Right lobe of liver (tissue), 6 donors: ENCODE results near the gene HARS2. TPM values are rescaled to one million over a fixed set of nuclear protein-coding genes. Genes with fewer than 3 reads are reported as not detected.
"Not testable (repeated sequence)": the region's sequence is repeated elsewhere in the genome, so short reads cannot be mapped to it uniquely, and the experiment has no call there.

Experiments
- ATAC-seq, 4 donors: fragments of 200-7000 bp; cut with Tn5 transposase; one replicate each; pipeline ENCODE4 v1.9.1; 2020; ENCODE audit warnings: mild to moderate bottlenecking in 4 of 4, moderate library complexity in 4 of 4
- DNase-seq, 3 donors: peaks; one replicate each; pipeline ENCODE4 v3.0.0-alpha.2; 2020
- H3K27ac ChIP-seq, 3 donors: fragments of 200-600 bp; one replicate each; pipeline ENCODE4 v1.8.0; 2022
- H3K27me3 ChIP-seq, 2 donors: fragments of 200-600 bp; one replicate each; pipeline ENCODE4 v1.8.0; 2022
- H3K36me3 ChIP-seq, 4 donors: fragments of 200-600 bp; sonication (generic) in 1 of 4; one replicate each; pipeline versions ENCODE4 v1.5.1 to v1.8.0; 2017 to 2022; ENCODE audit warnings: control low read depth in 1 of 4
- H3K4me1 ChIP-seq, 4 donors: fragments of 200-600 bp; sonication (generic) in 1 of 4; one replicate each; pipeline versions ENCODE4 v1.5.1 to v1.8.0; 2017 to 2022; ENCODE audit warnings: control low read depth in 1 of 4
- H3K4me3 ChIP-seq, 3 donors: fragments of 200-600 bp; one replicate each; pipeline ENCODE4 v1.8.0; 2022
- H3K9me3 ChIP-seq, 4 donors: fragments of 200-600 bp; sonication (generic) in 1 of 4; one replicate each; pipeline versions ENCODE4 v1.5.1 to v1.8.0; 2017 to 2022; ENCODE audit warnings: control low read depth in 1 of 4
- POLR2A ChIP-seq: fragments of 450-650 bp; IDR thresholded peaks from one replicate; pipeline ENCODE4 v1.6.1; 2017; ENCODE audit warnings: antibody characterized with exemption, mild to moderate bottlenecking
- whole genome bisulfite sequencing: methylation state at CpG from one replicate; pipeline ENCODE4 v1.1.6; 2018; ENCODE audit warnings: low coverage, low lambda C conversion rate; ENCODE audit not compliant: insufficient coverage; ENCODE audit errors: missing lambda C conversion rate; 5-methylcytosine and 5-hydroxymethylcytosine counted together
- intact Hi-C, 2 donors: fragments of 100-400 bp; cut with DNase I; formaldehyde crosslinking; loops; one replicate each; pipeline versions ENCODE4 v1.11.2 to v1.14.1; 2022
- total RNA-seq, 6 experiments: library from RNA; depleted of rRNA in 2 of 6; stranded (reverse); fragments of >200 nt in 2 of 6; fragmentation: NEBNext Ultra II Directional in 3 of 6; extraction: Animal tissue kit (Norgen Biotek cat#: 25700) in 3 of 6; gene quantifications; one replicate each; pipeline versions ENCODE4 v1.1.0 to v1.2.4, GENCODE V29; 2016 to 2023
- TF ChIP-seq, protein P1 (sequence below), 4 donors: fragments of 200-600 bp in 3 of 4; fragments of 450-650 bp in 1 of 4; IDR thresholded peaks; one replicate each; pipeline versions ENCODE4 v1.5.1 to v1.8.0; 2016 to 2022; ENCODE audit warnings: antibody characterized with exemption in 4 of 4, mild to moderate bottlenecking in 2 of 4
- donor health status: DM: no; HTN: yes; CAD: no.
- donor health status: DM: no; HTN: no; CAD: no.
- donor health status: DM: no; HTN: no; CAD: no.
- donor health status: DM: no; HTN: yes; CAD: no.
- donor health status: DM: no; HTN: yes; CAD: no.

Gene HARS2
- total RNA-seq, 6 experiments from 2014 or later = 8.5 to 13.9 (median 11.5) TPM

GRCh38 chr5:140718266-140718592 lies 27.0 kb downstream of the HARS2 start:
- H3K36me3 ChIP-seq = no peaks in the 10 kb centered on the region
- H3K4me3 ChIP-seq = no peak overlapping the region
- no peaks in the 10 kb centered on the region for H3K27me3 ChIP-seq
- no peak overlapping the region for H3K27ac ChIP-seq
- WGBS = 74% methylated on average over 7 of the region's 7 CpGs
- DNase-seq (no peak), ATAC-seq (no peak)
- TF ChIP-seq POLR2A = no peak
- TF ChIP-seq, protein P1, sequence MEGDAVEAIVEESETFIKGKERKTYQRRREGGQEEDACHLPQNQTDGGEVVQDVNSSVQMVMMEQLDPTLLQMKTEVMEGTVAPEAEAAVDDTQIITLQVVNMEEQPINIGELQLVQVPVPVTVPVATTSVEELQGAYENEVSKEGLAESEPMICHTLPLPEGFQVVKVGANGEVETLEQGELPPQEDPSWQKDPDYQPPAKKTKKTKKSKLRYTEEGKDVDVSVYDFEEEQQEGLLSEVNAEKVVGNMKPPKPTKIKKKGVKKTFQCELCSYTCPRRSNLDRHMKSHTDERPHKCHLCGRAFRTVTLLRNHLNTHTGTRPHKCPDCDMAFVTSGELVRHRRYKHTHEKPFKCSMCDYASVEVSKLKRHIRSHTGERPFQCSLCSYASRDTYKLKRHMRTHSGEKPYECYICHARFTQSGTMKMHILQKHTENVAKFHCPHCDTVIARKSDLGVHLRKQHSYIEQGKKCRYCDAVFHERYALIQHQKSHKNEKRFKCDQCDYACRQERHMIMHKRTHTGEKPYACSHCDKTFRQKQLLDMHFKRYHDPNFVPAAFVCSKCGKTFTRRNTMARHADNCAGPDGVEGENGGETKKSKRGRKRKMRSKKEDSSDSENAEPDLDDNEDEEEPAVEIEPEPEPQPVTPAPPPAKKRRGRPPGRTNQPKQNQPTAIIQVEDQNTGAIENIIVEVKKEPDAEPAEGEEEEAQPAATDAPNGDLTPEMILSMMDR (IDR thresholded peaks at IDR 0.05) = no peak
- intact Hi-C loops = loop anchor here in 1 of 2 donors (10.0 kb wide), 1 partner anchor 353 kb away; the partner anchor contains the start of gene SLC4A9
- no peaks in the 10 kb centered on the region for H3K9me3 ChIP-seq
- H3K4me1 ChIP-seq = no peaks in the 10 kb centered on the region

- H3K27me3 ChIP-seq, ATAC-seq, H3K27ac ChIP-seq, H3K9me3 ChIP-seq, H3K36me3 ChIP-seq, H3K4me1 ChIP-seq, H3K4me3 ChIP-seq, intact Hi-C loops, DNase-seq: not testable (repeated sequence)
- 29% methylated on average over 5 of the region's 6 CpGs for WGBS
These were observed 29.5 kb downstream of the HARS2 start for GRCh38 chr5:140720738-140721137.

- H3K27ac ChIP-seq, H3K4me3 ChIP-seq, intact Hi-C loops, H3K27me3 ChIP-seq, DNase-seq, H3K4me1 ChIP-seq, H3K36me3 ChIP-seq, H3K9me3 ChIP-seq: not testable (repeated sequence)
- peak in 3 of 4 donors; percentile 16 to 38 (median 31) for ATAC-seq
- WGBS = 75% methylated on average over 5 of the region's 5 CpGs
These were observed 30.1 kb downstream of the HARS2 start for GRCh38 chr5:140721395-140721794.

DNA sequence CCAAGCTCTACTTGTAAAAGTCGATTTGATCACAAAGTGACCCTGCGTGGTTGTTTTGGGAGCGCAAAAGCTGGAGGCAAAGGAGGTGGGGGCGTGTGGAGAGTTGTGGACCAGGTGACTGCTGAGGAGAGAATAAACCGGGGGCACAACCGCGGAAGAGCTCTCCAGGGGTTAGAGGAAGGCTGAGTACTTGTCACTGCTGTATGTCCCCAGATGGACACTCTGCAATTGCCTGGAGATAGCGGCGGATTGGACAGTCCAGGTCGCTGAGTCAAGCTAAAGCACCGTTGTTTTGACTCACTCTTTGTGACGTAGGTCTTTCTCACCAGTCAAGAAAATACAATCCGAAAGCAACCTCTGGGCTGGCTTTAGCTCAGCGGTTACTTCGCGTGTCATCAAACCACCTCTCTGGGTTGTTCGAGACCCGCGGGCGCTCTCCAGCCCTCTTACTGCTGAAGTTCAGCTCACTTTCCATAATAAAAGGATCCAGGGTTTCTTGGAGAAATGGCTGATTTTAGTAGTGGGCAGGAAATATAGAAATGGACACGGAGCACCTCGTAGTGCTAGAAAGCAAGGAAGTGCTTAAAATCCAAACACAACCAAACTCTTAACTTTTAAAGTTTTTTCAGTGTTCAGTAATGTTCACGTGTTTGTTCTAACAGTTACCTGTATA lies 34.7 kb downstream of the HARS2 start:
- Histone ChIP-seq H3K27me3 (no peaks in the 10 kb centered on the region), H3K36me3 (no peaks in the 10 kb centered on the region), H3K9me3 (no peaks in the 10 kb centered on the region), H3K4me1 (no peaks in the 10 kb centered on the region), H3K4me3 (no peak overlapping the region), H3K27ac (no peak overlapping the region)
- DNase-seq (peak in 2 of 3 donors; percentile 57 to 59), ATAC-seq (peak; percentile 69 to 91 (median 86))
- intact Hi-C loops = no loop called here
- 10% methylated on average over 18 of the region's 23 CpGs for WGBS
- TF ChIP-seq, protein P1 (IDR thresholded peaks at IDR 0.05) = no peak
- no peak for TF ChIP-seq POLR2A

- Histone ChIP-seq H3K36me3 (no peaks in the 10 kb centered on the region), H3K9me3 (no peaks in the 10 kb centered on the region), H3K4me3 (no peak overlapping the region), H3K4me1 (no peaks in the 10 kb centered on the region), H3K27me3 (no peaks in the 10 kb centered on the region), H3K27ac (no peak overlapping the region)
- no peak for ATAC-seq
- TF ChIP-seq POLR2A = no peak
- TF ChIP-seq, protein P1 (IDR thresholded peaks at IDR 0.05) = no peak
- WGBS = 31% methylated on average over 3 of the region's 4 CpGs
- DNase-seq = no peak
- intact Hi-C loops = no loop called here
These were observed 41.8 kb downstream of the HARS2 start for GRCh38 chr5:140733098-140733497.
